Upper lobe of right lung (tissue), 1 donor: ENCODE data around the gene DMTF1. TPM values are rescaled to one million over a fixed set of nuclear protein-coding genes. Genes with fewer than 3 reads are reported as not detected.

Source experiments
- ATAC-seq: fragments of 200-7000 bp; cut with Tn5 transposase; one replicate; pipeline ENCODE4 v1.9.1; 2020; ENCODE audit warnings: mild to moderate bottlenecking, moderate library complexity
- DNase-seq: peaks from one replicate; pipeline ENCODE4 v3.0.0-alpha.2; 2020
- H3K27ac ChIP-seq: fragments of 200-600 bp; one replicate; pipeline ENCODE4 v1.8.0; 2022
- H3K27me3 ChIP-seq: fragments of 200-600 bp; one replicate; pipeline ENCODE4 v1.8.0; 2022; ENCODE audit warnings: mild to moderate bottlenecking
- H3K36me3 ChIP-seq: fragments of 200-600 bp; one replicate; pipeline ENCODE4 v1.8.0; 2022
- H3K4me1 ChIP-seq: fragments of 200-600 bp; one replicate; pipeline ENCODE4 v1.8.0; 2022
- H3K4me3 ChIP-seq: fragments of 200-600 bp; one replicate; pipeline ENCODE4 v1.8.0; 2022; ENCODE audit warnings: mild to moderate bottlenecking
- H3K9me3 ChIP-seq: fragments of 200-600 bp; one replicate; pipeline ENCODE4 v1.8.0; 2022
- CTCF ChIP-seq: fragments of 200-600 bp; IDR thresholded peaks from one replicate; pipeline ENCODE4 v1.8.0; 2022; ENCODE audit warnings: antibody characterized with exemption
- intact Hi-C: fragments of 100-400 bp; cut with DNase I; formaldehyde crosslinking; loops from one replicate; pipeline ENCODE4 v1.11.0; 2022
- total RNA-seq: library from RNA; stranded (reverse); fragmentation: NEBNext Ultra II Directional; extraction: Animal tissue kit (Norgen Biotek cat#: 25700); gene quantifications from one replicate; pipeline ENCODE4 v1.2.1, GENCODE V29; 2021
- donor health status: DM: no; HTN: yes; CAD: no; lungs with severe emphysema.

DMTF1 gene
- total RNA-seq, 1 donor from 2014 or later, result 82.8 TPM

DNA sequence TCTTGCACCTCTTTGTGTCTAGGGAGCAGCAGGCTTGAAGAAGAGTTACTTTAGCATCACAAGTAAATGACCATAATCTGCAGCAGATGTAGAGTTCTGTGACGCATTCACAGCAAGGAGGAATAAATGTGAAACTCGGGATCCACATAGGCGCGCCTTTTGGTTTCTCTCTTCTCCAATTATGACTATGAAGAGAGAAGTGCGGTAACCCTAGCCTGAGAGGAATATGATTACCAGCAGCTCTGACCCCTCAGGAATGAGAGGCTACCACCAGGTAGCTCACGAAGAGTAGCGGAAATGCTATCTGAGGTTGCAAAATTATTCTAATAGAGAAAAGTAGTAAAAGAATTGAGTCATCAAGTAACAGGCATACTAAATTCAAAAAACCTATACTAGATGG is 25.2 kb upstream of the DMTF1 start:
- no peaks in the 10 kb centered on the region for H3K9me3 ChIP-seq
- no peak for DNase-seq
- no peak overlapping the region for H3K27ac ChIP-seq
- H3K4me3 ChIP-seq, result no peak overlapping the region
- TF ChIP-seq CTCF, result no peak
- intact Hi-C loops, result no loop called here
- H3K36me3 ChIP-seq, result no peaks in the 10 kb centered on the region
- no peaks in the 10 kb centered on the region for H3K4me1 ChIP-seq
- H3K27me3 ChIP-seq, result no peaks in the 10 kb centered on the region
- ATAC-seq, result no peak

GRCh38 chr7:87128861-87129267 is 23.4 kb upstream of the DMTF1 start:
- intact Hi-C loops, result no loop called here
- ATAC-seq (no peak), DNase-seq (no peak)

DNA sequence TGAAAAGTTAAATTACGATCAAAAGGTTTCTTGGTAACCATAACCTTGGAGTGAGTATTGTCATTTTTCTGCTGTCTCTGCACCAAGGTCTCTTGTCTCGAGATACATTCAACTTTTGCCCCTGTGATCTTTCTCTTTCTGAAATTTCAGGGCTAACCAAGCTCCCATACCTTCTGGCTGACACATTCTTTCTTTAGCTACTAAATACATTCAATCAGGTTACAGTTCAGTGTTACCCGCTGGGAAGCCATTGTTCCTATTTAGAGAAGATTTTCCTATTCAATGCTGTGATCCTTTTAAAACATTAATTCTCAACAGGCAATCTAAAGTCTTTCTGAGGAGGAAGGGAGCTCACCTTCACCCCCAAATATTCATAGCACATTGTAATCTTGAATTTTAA is 22.9 kb upstream of the DMTF1 start:
- no peak for TF ChIP-seq CTCF
- Histone ChIP-seq H3K27ac (no peak overlapping the region), H3K4me3 (no peak overlapping the region), H3K27me3 (no peaks in the 10 kb centered on the region), H3K4me1 (no peaks in the 10 kb centered on the region), H3K36me3 (no peaks in the 10 kb centered on the region), H3K9me3 (no peaks in the 10 kb centered on the region)
- ATAC-seq, result no peak
- intact Hi-C loops, result no loop called here
- DNase-seq, result no peak

More at GRCh38 chr7:87128861-87129267, 23.4 kb upstream of the DMTF1 start:
- no peaks in the 10 kb centered on the region for H3K4me1 ChIP-seq
- no peak overlapping the region for H3K27ac ChIP-seq
- no peak overlapping the region for H3K4me3 ChIP-seq
- H3K36me3 ChIP-seq, result no peaks in the 10 kb centered on the region
- no peak for TF ChIP-seq CTCF
- no peaks in the 10 kb centered on the region for H3K9me3 ChIP-seq
- no peaks in the 10 kb centered on the region for H3K27me3 ChIP-seq

DNA sequence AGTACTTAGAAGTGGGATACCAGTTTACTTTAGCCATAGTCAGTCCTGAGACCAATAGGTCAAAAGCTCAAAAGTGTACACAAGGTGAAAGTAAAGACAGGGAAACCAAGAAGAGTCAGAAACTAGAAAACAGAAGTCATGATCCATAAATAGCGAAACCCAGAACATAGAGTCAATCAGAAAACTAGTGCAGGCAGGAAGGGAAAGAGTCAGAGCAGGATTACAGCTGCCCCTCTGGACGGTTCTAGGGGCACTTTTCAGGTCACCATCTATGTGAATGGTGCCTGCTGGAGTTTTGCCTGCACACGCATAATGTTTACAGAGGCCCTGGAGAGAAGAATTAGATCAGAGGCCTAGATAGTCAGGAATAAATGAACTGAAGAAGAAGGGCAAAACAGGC is 22.4 kb upstream of the DMTF1 start:
- no peak overlapping the region for H3K4me3 ChIP-seq
- H3K36me3 ChIP-seq, result no peaks in the 10 kb centered on the region
- H3K27me3 ChIP-seq, result no peaks in the 10 kb centered on the region
- H3K4me1 ChIP-seq, result no peaks in the 10 kb centered on the region
- no peak overlapping the region for H3K27ac ChIP-seq
- DNase-seq (no peak), ATAC-seq (no peak)
- no peak for TF ChIP-seq CTCF
- no peaks in the 10 kb centered on the region for H3K9me3 ChIP-seq
- intact Hi-C loops, result no loop called here

DNA sequence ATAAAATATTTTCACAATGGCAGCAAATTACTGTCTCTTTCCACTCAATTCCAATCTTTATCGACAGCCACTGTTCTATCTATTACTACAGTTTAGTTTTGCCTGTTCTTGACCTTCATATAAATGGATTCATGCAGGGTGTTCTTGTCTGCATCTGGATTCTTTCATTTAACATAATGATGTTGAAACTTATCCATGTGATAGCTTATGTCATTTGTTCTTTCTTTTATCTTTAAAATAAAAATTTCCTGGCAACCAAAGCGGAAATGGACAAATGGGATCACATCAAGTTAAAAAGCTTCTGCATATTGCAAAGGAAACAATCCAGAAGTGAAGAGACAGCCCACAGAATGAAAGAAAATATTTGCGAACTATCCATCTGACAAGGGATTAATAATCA is 20.5 kb upstream of the DMTF1 start:
- intact Hi-C loops, result no loop called here

More for the DNA sequence above, 20.5 kb upstream of the DMTF1 start:
- no peaks in the 10 kb centered on the region for H3K9me3 ChIP-seq
- no peak for TF ChIP-seq CTCF
- no peak for DNase-seq
- ATAC-seq, result no peak
- H3K27me3 ChIP-seq, result no peaks in the 10 kb centered on the region
- H3K4me1 ChIP-seq, result no peaks in the 10 kb centered on the region
- no peaks in the 10 kb centered on the region for H3K36me3 ChIP-seq
- H3K4me3 ChIP-seq, result no peak overlapping the region
- no peak overlapping the region for H3K27ac ChIP-seq
